Osteoblast (primary cell): ENCODE results near the gene LY9. TPM values are rescaled to one million over a fixed set of nuclear protein-coding genes. Genes with fewer than 3 reads are reported as not detected.

Experiments
- DNase-seq: peaks from one replicate; pipeline ENCODE4 v3.0.0; 2011; ENCODE audit warnings: low spot score, mixed read lengths; ENCODE audit not compliant: insufficient read length; ENCODE audit errors: missing footprints
- H2AFZ ChIP-seq: 2 replicates; pipeline ENCODE4 v1.6.0; 2011; ENCODE audit warnings: mild to moderate bottlenecking, low read length
- H3K27ac ChIP-seq: 2 replicates; pipeline ENCODE4 v1.5.1; 2011; ENCODE audit warnings: mild to moderate bottlenecking, low read depth, low read length, moderate library complexity
- H3K27me3 ChIP-seq: 2 replicates; pipeline ENCODE4 v1.6.0; 2012; ENCODE audit warnings: mild to moderate bottlenecking, control low read depth, inconsistent platforms, low read length, moderate library complexity; ENCODE audit not compliant: insufficient read depth
- H3K36me3 ChIP-seq: 2 replicates; pipeline ENCODE4 v1.5.1; 2011; ENCODE audit warnings: mild to moderate bottlenecking, low read length, control low read depth, moderate library complexity; ENCODE audit not compliant: insufficient read depth
- H3K4me1 ChIP-seq: 2 replicates; pipeline ENCODE4 v1.5.1; 2011; ENCODE audit warnings: mild to moderate bottlenecking, low read length, control low read depth, moderate library complexity; ENCODE audit not compliant: insufficient read depth
- H3K4me2 ChIP-seq: 2 replicates; pipeline ENCODE4 v1.6.0; 2011; ENCODE audit warnings: mild to moderate bottlenecking, low read length; ENCODE audit not compliant: insufficient read depth
- H3K4me3 ChIP-seq: fragments of 200-600 bp; sonication (generic); 3 replicates; pipeline ENCODE4 v1.5.1; 2012; ENCODE audit warnings: mild to moderate bottlenecking, low read length, inconsistent platforms; ENCODE audit not compliant: insufficient read depth
- H3K79me2 ChIP-seq: 2 replicates; pipeline ENCODE4 v1.6.0; 2012; ENCODE audit warnings: mild to moderate bottlenecking, low read length, control low read depth, inconsistent platforms; ENCODE audit not compliant: insufficient read depth
- H3K9me3 ChIP-seq: 2 replicates; pipeline ENCODE4 v1.5.1; 2011; ENCODE audit warnings: low read depth, low read length, control low read depth
- H4K20me1 ChIP-seq: 2 replicates; pipeline ENCODE4 v1.6.0; 2012; ENCODE audit warnings: mild to moderate bottlenecking, low read length, control low read depth; ENCODE audit not compliant: insufficient read depth
- CTCF ChIP-seq: IDR thresholded peaks from 2 replicates; pipeline ENCODE4 v1.5.1; 2011; ENCODE audit warnings: mild to moderate bottlenecking, low read depth, low read length, moderate library complexity; ENCODE audit errors: extremely low read depth
- total RNA-seq: library from RNA; depleted of rRNA; stranded (reverse); fragments of >200 nt; gene quantifications from 2 replicates; pipeline ENCODE4 v1.2.3, GENCODE V29; 2012

Gene LY9
- total RNA-seq, 1 donor: not detected

DNA sequence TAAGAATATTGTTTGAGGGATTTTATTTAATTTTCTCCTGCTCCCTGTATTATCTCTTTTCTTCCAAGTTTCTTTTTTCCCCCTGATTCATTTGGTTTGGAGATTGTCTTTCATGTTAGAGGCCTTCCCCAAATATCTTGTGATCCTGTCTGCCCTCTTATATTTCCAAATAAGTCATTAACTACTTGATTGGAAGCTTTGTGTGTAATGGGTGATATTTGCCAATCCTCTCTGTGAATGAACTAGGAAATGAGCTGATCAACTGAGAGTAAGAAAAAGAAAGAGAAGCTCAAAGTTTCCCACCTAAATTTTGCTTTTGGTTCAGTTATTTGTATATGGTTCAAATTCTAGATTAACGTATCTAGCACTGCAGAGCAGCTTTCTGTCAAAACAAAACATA lies 23.6 kb upstream of the LY9 start:
- Histone ChIP-seq H3K79me2 (no peaks in the 10 kb centered on the region), H3K4me3 (no peak overlapping the region), H3K4me2 (no peak overlapping the region), H4K20me1 (no peaks in the 10 kb centered on the region), H3K36me3 (no peaks in the 10 kb centered on the region), H2AFZ (no peak overlapping the region), H3K27me3 (no peaks in the 10 kb centered on the region), H3K27ac (no peak overlapping the region), H3K9me3 (no peaks in the 10 kb centered on the region), H3K4me1 (no peaks in the 10 kb centered on the region)
- DNase-seq: no peak
- TF ChIP-seq CTCF: no peak

- Histone ChIP-seq H3K79me2 (no peaks in the 10 kb centered on the region), H3K4me1 (no peaks in the 10 kb centered on the region), H3K9me3 (no peaks in the 10 kb centered on the region), H4K20me1 (no peaks in the 10 kb centered on the region), H2AFZ (no peak overlapping the region), H3K27ac (no peak overlapping the region), H3K36me3 (no peaks in the 10 kb centered on the region), H3K4me3 (no peak overlapping the region), H3K4me2 (no peak overlapping the region), H3K27me3 (no peaks in the 10 kb centered on the region)
- TF ChIP-seq CTCF: no peak
- DNase-seq: no peak
These were observed 22.9 kb upstream of the LY9 start for GRCh38 chr1:160773093-160773492.

DNA sequence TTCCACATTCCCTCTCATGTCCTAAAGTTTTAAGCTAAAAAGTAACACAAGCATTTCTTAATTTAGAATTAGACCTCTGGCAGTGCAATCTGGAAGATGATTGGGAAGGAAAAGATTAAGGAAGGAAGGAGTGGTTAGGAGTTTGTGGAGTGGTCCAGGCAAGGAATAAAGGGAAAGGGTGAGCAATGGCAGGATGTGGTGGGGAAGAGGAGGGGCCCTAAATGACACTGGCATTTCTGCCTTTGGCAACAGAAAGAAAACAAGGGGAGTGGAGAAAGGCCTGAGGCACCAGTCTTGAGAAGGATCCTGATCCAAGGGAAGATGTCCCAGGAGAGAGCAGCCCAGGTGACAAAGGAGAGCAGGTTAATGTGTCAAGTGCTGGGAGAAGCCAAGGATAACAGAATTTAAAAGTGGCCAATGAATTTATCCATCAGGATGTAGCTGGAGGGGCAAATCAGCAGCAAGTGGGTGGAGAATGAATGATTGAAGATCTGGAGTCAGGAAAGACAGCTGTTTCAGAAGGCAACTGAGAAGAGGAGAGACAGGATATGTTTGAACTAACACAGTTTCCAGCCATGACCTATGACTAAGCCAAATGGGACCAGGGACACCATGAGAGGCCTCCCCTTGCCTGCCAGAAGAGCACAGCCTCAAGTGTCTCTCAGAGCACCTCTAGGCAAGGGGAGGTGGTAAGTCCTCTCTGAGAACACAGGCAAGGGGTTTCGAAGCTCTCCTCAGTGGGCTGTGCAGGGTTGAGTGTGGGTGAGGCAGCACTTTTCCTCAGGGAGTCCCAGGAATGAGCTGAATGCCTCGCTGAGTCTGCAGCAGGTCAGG lies 20.9 kb upstream of the LY9 start:
- Histone ChIP-seq H2AFZ (no peak overlapping the region), H3K4me2 (no peak overlapping the region)
- no peak for TF ChIP-seq CTCF

GRCh38 chr1:160776178-160776577 lies 19.8 kb upstream of the LY9 start:
- TF ChIP-seq CTCF: no peak
- Histone ChIP-seq H4K20me1 (no peaks in the 10 kb centered on the region), H3K79me2 (no peaks in the 10 kb centered on the region), H3K4me3 (no peak overlapping the region), H3K4me2 (no peak overlapping the region), H2AFZ (no peak overlapping the region), H3K27me3 (no peaks in the 10 kb centered on the region), H3K4me1 (no peaks in the 10 kb centered on the region), H3K27ac (no peak overlapping the region), H3K9me3 (no peaks in the 10 kb centered on the region), H3K36me3 (no peaks in the 10 kb centered on the region)
- no peak for DNase-seq

More for the DNA sequence above, 20.9 kb upstream of the LY9 start:
- Histone ChIP-seq H4K20me1 (no peaks in the 10 kb centered on the region), H3K27ac (no peak overlapping the region), H3K9me3 (no peaks in the 10 kb centered on the region), H3K4me3 (no peak overlapping the region), H3K4me1 (no peaks in the 10 kb centered on the region), H3K79me2 (no peaks in the 10 kb centered on the region), H3K27me3 (no peaks in the 10 kb centered on the region), H3K36me3 (no peaks in the 10 kb centered on the region)
- DNase-seq: no peak
